IMR-90 (cell line): ENCODE data around the gene MLX. TPM values are rescaled to one million over a fixed set of nuclear protein-coding genes. Genes with fewer than 3 reads are reported as not detected.
A peak's percentile ranks its signal among the peaks of the same experiment; 100 is the strongest.

Experiments used
- MAFK ChIP-seq: IDR thresholded peaks from 2 replicates; pipeline ENCODE4 v1.6.1; 2012; ENCODE audit warnings: low read depth, low read length, improper control_type of control experiment
- MXI1 ChIP-seq: IDR thresholded peaks from 2 replicates; pipeline ENCODE4 v1.6.1; 2012; ENCODE audit warnings: low read depth, mild to moderate bottlenecking, low read length, moderate library complexity, borderline replicate concordance
- NFE2L2 ChIP-seq: fragments of 150-350 bp; IDR thresholded peaks from 2 replicates; pipeline ENCODE4 v1.6.1; 2016; ENCODE audit warnings: low read depth, mild to moderate bottlenecking, low read length
- POLR2A ChIP-seq: IDR thresholded peaks from 2 replicates; pipeline ENCODE4 v1.6.1; 2012; ENCODE audit warnings: mild to moderate bottlenecking, low read depth, low read length
- RAD21 ChIP-seq: IDR thresholded peaks from 2 replicates; pipeline ENCODE4 v1.6.1; 2012; ENCODE audit warnings: low read length, improper control_type of control experiment
- RFX5 ChIP-seq: IDR thresholded peaks from 2 replicates; pipeline ENCODE4 v1.8.0; 2012; ENCODE audit warnings: low read depth, mild to moderate bottlenecking, low read length, moderate library complexity
- USF2 ChIP-seq: fragments of 150-350 bp; IDR thresholded peaks from 2 replicates; pipeline ENCODE4 v1.6.1; 2017; ENCODE audit warnings: mild to moderate bottlenecking, antibody characterized with exemption, low read length, low read depth
- polyA plus RNA-seq, 3 experiments: library from polyadenylated mRNA; depleted of rRNA; stranded (reverse); fragments of >200 nt; gene quantifications; 2 replicates each; pipeline ENCODE4 v1.2.3, GENCODE V29; 2012; ENCODE audit warnings: low replicate concordance in 1 of 3
- total RNA-seq: library from RNA; depleted of rRNA; stranded (reverse); fragments of >200 nt; gene quantifications from 2 replicates; pipeline ENCODE4 v1.2.3, GENCODE V29; 2012

Gene MLX
- total and polyA plus RNA-seq, 2 of the 4 experiments (the other 2 are of a cell fraction): 37.8 to 45.6 TPM

- TF ChIP-seq USF2 (no peak), POLR2A (no peak), RAD21 (peak; percentile 78), NFE2L2 (no peak), RFX5 (no peak), MXI1 (no peak), MAFK (no peak)
These were observed 11.5 kb downstream of the MLX start (continued) for GRCh38 chr17:42578282-42578869.
